T-helper 1 cell treated with Interleukin-12 subunit alpha and Interleukin-12 subunit beta and Interleukin-4 antibody, amounts not matched to agents 30 μg/mL and 1 μg/mL, for 36 hours (primary cell): ENCODE data around the gene PAPLN.

Source experiments
- H3K27ac Mint-ChIP-seq: one replicate; pipeline ENCODE4 v1.8.0; 2021; ENCODE audit warnings: mild to moderate bottlenecking, mixed read lengths
- H3K27me3 Mint-ChIP-seq: one replicate; pipeline ENCODE4 v1.8.0; 2021; ENCODE audit warnings: low read depth, mixed read lengths
- H3K36me3 Mint-ChIP-seq: one replicate; pipeline ENCODE4 v1.8.0; 2021; ENCODE audit warnings: low read depth, mixed read lengths
- H3K4me1 Mint-ChIP-seq: one replicate; pipeline ENCODE4 v1.8.0; 2021; ENCODE audit warnings: low read depth, mixed read lengths
- H3K4me3 Mint-ChIP-seq: one replicate; pipeline ENCODE4 v1.8.0; 2021; ENCODE audit warnings: mild to moderate bottlenecking, moderate library complexity, mixed read lengths
- H3K9me3 Mint-ChIP-seq: one replicate; pipeline ENCODE4 v1.8.0; 2021; ENCODE audit warnings: mixed read lengths

PAPLN gene

GRCh38 chr14:73237786-73238423 lies 599 bp downstream of the PAPLN start:
- Mint-ChIP-seq H3K36me3 (peaks cover 2% of the 10 kb centered on the region), H3K4me3 (no peak overlapping the region), H3K27ac (no peak overlapping the region), H3K9me3 (no peaks in the 10 kb centered on the region), H3K27me3 (peaks cover 86% of the 10 kb centered on the region), H3K4me1 (peaks cover 10% of the 10 kb centered on the region)

- H3K4me3 Mint-ChIP-seq, result no peak overlapping the region
- peaks cover 10% of the 10 kb centered on the region for H3K4me1 Mint-ChIP-seq
- H3K27me3 Mint-ChIP-seq, result peaks cover 84% of the 10 kb centered on the region
- no peaks in the 10 kb centered on the region for H3K9me3 Mint-ChIP-seq
- H3K36me3 Mint-ChIP-seq, result peaks cover 2% of the 10 kb centered on the region
- H3K27ac Mint-ChIP-seq, result no peak overlapping the region
Observed at GRCh38 chr14:73238424-73238852, 1.1 kb downstream of the PAPLN start.

- Mint-ChIP-seq H3K4me3 (no peak overlapping the region), H3K4me1 (peaks cover 14% of the 10 kb centered on the region), H3K27me3 (peaks cover 84% of the 10 kb centered on the region), H3K36me3 (peaks cover 2% of the 10 kb centered on the region), H3K9me3 (no peaks in the 10 kb centered on the region), H3K27ac (no peak overlapping the region)
Observed at GRCh38 chr14:73238941-73239340, 1.6 kb downstream of the PAPLN start.

GRCh38 chr14:73239393-73240241 lies 2.3 kb downstream of the PAPLN start:
- Mint-ChIP-seq H3K9me3 (no peaks in the 10 kb centered on the region), H3K27me3 (peaks cover 82% of the 10 kb centered on the region), H3K27ac (no peak overlapping the region), H3K4me3 (no peak overlapping the region), H3K36me3 (peaks cover 2% of the 10 kb centered on the region), H3K4me1 (peaks cover 14% of the 10 kb centered on the region)

- no peak overlapping the region for H3K4me3 Mint-ChIP-seq
- no peaks in the 10 kb centered on the region for H3K9me3 Mint-ChIP-seq
- H3K27ac Mint-ChIP-seq, result no peak overlapping the region
- peaks cover 2% of the 10 kb centered on the region for H3K36me3 Mint-ChIP-seq
- peaks cover 17% of the 10 kb centered on the region for H3K4me1 Mint-ChIP-seq
- H3K27me3 Mint-ChIP-seq, result peaks cover 74% of the 10 kb centered on the region
Observed at GRCh38 chr14:73240816-73241480, 3.6 kb downstream of the PAPLN start.

GRCh38 chr14:73241481-73242165 lies 4.3 kb downstream of the PAPLN start:
- H3K4me3 Mint-ChIP-seq, result no peak overlapping the region
- H3K9me3 Mint-ChIP-seq, result no peaks in the 10 kb centered on the region
- H3K27me3 Mint-ChIP-seq, result peaks cover 70% of the 10 kb centered on the region
- H3K4me1 Mint-ChIP-seq, result peaks cover 20% of the 10 kb centered on the region
- H3K36me3 Mint-ChIP-seq, result peaks cover 2% of the 10 kb centered on the region
- no peak overlapping the region for H3K27ac Mint-ChIP-seq

- Mint-ChIP-seq H3K27ac (no peak overlapping the region), H3K9me3 (no peaks in the 10 kb centered on the region), H3K4me3 (no peak overlapping the region), H3K27me3 (peaks cover 69% of the 10 kb centered on the region), H3K4me1 (peaks cover 22% of the 10 kb centered on the region), H3K36me3 (peaks cover 2% of the 10 kb centered on the region)
Observed at GRCh38 chr14:73242357-73242901, 5.1 kb downstream of the PAPLN start.

GRCh38 chr14:73243341-73243740 lies 6.0 kb downstream of the PAPLN start:
- Mint-ChIP-seq H3K36me3 (peaks cover 2% of the 10 kb centered on the region), H3K27ac (no peak overlapping the region), H3K4me1 (peaks cover 28% of the 10 kb centered on the region), H3K9me3 (no peaks in the 10 kb centered on the region), H3K27me3 (peaks cover 68% of the 10 kb centered on the region), H3K4me3 (no peak overlapping the region)

- Mint-ChIP-seq H3K4me3 (no peak overlapping the region), H3K9me3 (no peaks in the 10 kb centered on the region), H3K27me3 (peaks cover 64% of the 10 kb centered on the region), H3K27ac (no peak overlapping the region), H3K36me3 (peaks cover 2% of the 10 kb centered on the region), H3K4me1 (peaks cover 28% of the 10 kb centered on the region)
Observed at GRCh38 chr14:73243748-73244147, 6.4 kb downstream of the PAPLN start.

GRCh38 chr14:73244541-73245290 lies 7.4 kb downstream of the PAPLN start:
- Mint-ChIP-seq H3K9me3 (no peaks in the 10 kb centered on the region), H3K27ac (no peak overlapping the region), H3K4me3 (peak overlapping the region; percentile 51), H3K36me3 (peaks cover 2% of the 10 kb centered on the region), H3K4me1 (peaks cover 29% of the 10 kb centered on the region), H3K27me3 (peaks cover 55% of the 10 kb centered on the region)

GRCh38 chr14:73245480-73246325 lies 8.4 kb downstream of the PAPLN start:
- peaks cover 47% of the 10 kb centered on the region for H3K27me3 Mint-ChIP-seq
- H3K4me1 Mint-ChIP-seq, result peaks cover 29% of the 10 kb centered on the region
- no peaks in the 10 kb centered on the region for H3K9me3 Mint-ChIP-seq
- H3K4me3 Mint-ChIP-seq, result peak overlapping the region; percentile 70
- no peaks in the 10 kb centered on the region for H3K36me3 Mint-ChIP-seq
- H3K27ac Mint-ChIP-seq, result no peak overlapping the region

- Mint-ChIP-seq H3K27me3 (peaks cover 38% of the 10 kb centered on the region), H3K36me3 (no peaks in the 10 kb centered on the region), H3K4me3 (peak overlapping the region; percentile 82), H3K27ac (no peak overlapping the region), H3K4me1 (peaks cover 29% of the 10 kb centered on the region), H3K9me3 (no peaks in the 10 kb centered on the region)
Observed at GRCh38 chr14:73246387-73247150, 9.3 kb downstream of the PAPLN start.
